Liver (tissue), 9 donors: ENCODE measurements around the gene HEG1. TPM values are rescaled to one million over a fixed set of nuclear protein-coding genes. Genes with fewer than 3 reads are reported as not detected.

Experiments
- DNase-seq: peaks from one replicate; pipeline ENCODE4 v3.0.0-alpha.2; 2017; ENCODE audit warnings: low spot score
- H3K27ac ChIP-seq, 2 donors: one replicate each; pipeline ENCODE4 v1.7.0; 2013; ENCODE audit warnings: inconsistent platforms in 2 of 2, low read length in 2 of 2, control low read depth in 1 of 2, low read depth in 1 of 2, mild to moderate bottlenecking in 1 of 2
- H3K27me3 ChIP-seq, 4 donors: one replicate each; pipeline versions ENCODE4 v1.6.1 to v1.7.0; 2013; ENCODE audit warnings: low read length in 3 of 4, inconsistent platforms in 1 of 4, mild to moderate bottlenecking in 1 of 4, moderate library complexity in 1 of 4; ENCODE audit not compliant: control insufficient read depth in 4 of 4, insufficient read depth in 4 of 4
- H3K36me3 ChIP-seq, 4 donors: one replicate each; pipeline versions ENCODE4 v1.6.1 to v1.7.0; 2013; ENCODE audit warnings: low read length in 3 of 4, mild to moderate bottlenecking in 3 of 4, low read depth in 1 of 4, moderate library complexity in 1 of 4; ENCODE audit not compliant: control insufficient read depth in 4 of 4, insufficient read depth in 3 of 4
- H3K4me1 ChIP-seq, 4 donors: one replicate each; pipeline versions ENCODE4 v1.6.1 to v1.7.0; 2013; ENCODE audit warnings: low read length in 3 of 4, mild to moderate bottlenecking in 3 of 4, moderate library complexity in 1 of 4; ENCODE audit not compliant: control insufficient read depth in 4 of 4, insufficient read depth in 4 of 4
- H3K4me3 ChIP-seq, 3 donors: one replicate each; pipeline versions ENCODE4 v1.6.1 to v1.7.0; 2013; ENCODE audit warnings: low read length in 3 of 3, control low read depth in 1 of 3, low read depth in 1 of 3, mild to moderate bottlenecking in 1 of 3
- H3K9ac ChIP-seq, 2 donors: one replicate each; pipeline ENCODE4 v1.7.0; 2013; ENCODE audit warnings: low read length in 2 of 2, mild to moderate bottlenecking in 2 of 2, moderate library complexity in 2 of 2, control low read depth in 1 of 2, low read depth in 1 of 2
- H3K9me3 ChIP-seq, 4 donors: one replicate each; pipeline versions ENCODE4 v1.6.1 to v1.7.0; 2013; ENCODE audit warnings: low read length in 3 of 4; ENCODE audit not compliant: control insufficient read depth in 4 of 4
- CTCF ChIP-seq: fragments of 150-350 bp; IDR thresholded peaks from 2 replicates; pipeline ENCODE4 v1.5.1; 2017; ENCODE audit warnings: improper control_type of control experiment, low read depth, low read length; ENCODE audit not compliant: missing input control
- EGR1 ChIP-seq, 2 donors: IDR thresholded peaks; 2 replicates each; pipeline ENCODE4 v1.6.1; 2016 to 2018; ENCODE audit warnings: antibody characterized with exemption in 2 of 2, low read depth in 2 of 2
- FOXA1 ChIP-seq: IDR thresholded peaks from 2 replicates; pipeline ENCODE4 v1.6.1; 2016; ENCODE audit warnings: antibody characterized with exemption
- FOXA2 ChIP-seq: IDR thresholded peaks from 2 replicates; pipeline ENCODE4 v1.6.1; 2016; ENCODE audit warnings: antibody characterized with exemption
- GABPA ChIP-seq, 2 donors: IDR thresholded peaks in 1 of 2; conservative IDR thresholded peaks in 1 of 2; 2 replicates each; pipeline ENCODE4 v1.6.1; 2016; ENCODE audit warnings: antibody characterized with exemption in 2 of 2, mild to moderate bottlenecking in 1 of 2, moderate library complexity in 1 of 2
- HNF4A ChIP-seq, 2 donors: conservative IDR thresholded peaks; 2 replicates each; pipeline ENCODE4 v1.6.1; 2016; ENCODE audit warnings: antibody characterized with exemption in 2 of 2, mild to moderate bottlenecking in 2 of 2
- HNF4G ChIP-seq: IDR thresholded peaks from 2 replicates; pipeline ENCODE4 v1.6.1; 2016; ENCODE audit warnings: antibody characterized with exemption
- JUND ChIP-seq, 2 donors: IDR thresholded peaks; 2 replicates each; pipeline ENCODE4 v1.6.1; 2016; ENCODE audit warnings: antibody characterized with exemption in 2 of 2
- MAX ChIP-seq: IDR thresholded peaks from 2 replicates; pipeline ENCODE4 v1.6.1; 2016; ENCODE audit warnings: antibody characterized with exemption
- NR2F2 ChIP-seq: IDR thresholded peaks from 2 replicates; pipeline ENCODE4 v1.6.1; 2016; ENCODE audit warnings: antibody characterized with exemption
- RAD21 ChIP-seq, 2 donors: IDR thresholded peaks; 2 replicates each; pipeline ENCODE4 v1.6.1; 2016; ENCODE audit warnings: antibody characterized with exemption in 2 of 2, mild to moderate bottlenecking in 2 of 2
- RXRA ChIP-seq, 2 donors: IDR thresholded peaks; 2 replicates each; pipeline ENCODE4 v1.6.1; 2017 to 2018; ENCODE audit warnings: antibody characterized with exemption in 2 of 2, mild to moderate bottlenecking in 1 of 2
- SP1 ChIP-seq: IDR thresholded peaks from 2 replicates; pipeline ENCODE4 v1.6.1; 2018; ENCODE audit warnings: antibody characterized with exemption, mild to moderate bottlenecking
- TAF1 ChIP-seq: conservative IDR thresholded peaks from 2 replicates; pipeline ENCODE4 v1.6.1; 2016; ENCODE audit warnings: antibody characterized with exemption, mild to moderate bottlenecking
- YY1 ChIP-seq: IDR thresholded peaks from 2 replicates; pipeline ENCODE4 v1.6.1; 2016; ENCODE audit warnings: antibody characterized with exemption, mild to moderate bottlenecking
- ZBTB33 ChIP-seq: IDR thresholded peaks from 2 replicates; pipeline ENCODE4 v1.6.1; 2016; ENCODE audit warnings: antibody characterized with exemption
- WGBS: extraction: QIAGEN DNeasy Blood & Tissue Kit; methylation state at CpG from one replicate; pipeline ENCODE4 v1.1.7; 2013; 5-methylcytosine and 5-hydroxymethylcytosine counted together
- polyA plus RNA-seq, 2 donors: library from polyadenylated mRNA; stranded (reverse) in 1 of 2; unstranded in 1 of 2; fragments of 200-250 nt in 1 of 2; fragments of >200 nt in 1 of 2; fragmentation: Nextera tagmentation in 1 of 2; extraction: Ambion mirVana in 1 of 2; gene quantifications; one replicate each; pipeline versions ENCODE4 v1.2.1 to v1.2.3, GENCODE V29; 2013 to 2015
- total RNA-seq, 2 donors: library from RNA; depleted of rRNA; stranded (reverse); fragments of >200 nt; gene quantifications; one replicate each; pipeline ENCODE4 v1.2.3, GENCODE V29; 2014
- TF ChIP-seq, protein P1 (sequence below): IDR thresholded peaks from 2 replicates; pipeline ENCODE4 v1.6.1; 2016; ENCODE audit warnings: antibody characterized with exemption, mild to moderate bottlenecking
- TF ChIP-seq, protein P2 (sequence below): IDR thresholded peaks from 2 replicates; pipeline ENCODE4 v1.6.1; 2016; ENCODE audit warnings: antibody characterized with exemption
- donor health status: healthy.
- donor health status: healthy.
- donor health status: healthy.
- donor health status: healthy.
- donor health status: healthy.

The HEG1 gene
- total and polyA plus RNA-seq, 4 donors = 1.4 to 16.0 (median 5.3) TPM

DNA sequence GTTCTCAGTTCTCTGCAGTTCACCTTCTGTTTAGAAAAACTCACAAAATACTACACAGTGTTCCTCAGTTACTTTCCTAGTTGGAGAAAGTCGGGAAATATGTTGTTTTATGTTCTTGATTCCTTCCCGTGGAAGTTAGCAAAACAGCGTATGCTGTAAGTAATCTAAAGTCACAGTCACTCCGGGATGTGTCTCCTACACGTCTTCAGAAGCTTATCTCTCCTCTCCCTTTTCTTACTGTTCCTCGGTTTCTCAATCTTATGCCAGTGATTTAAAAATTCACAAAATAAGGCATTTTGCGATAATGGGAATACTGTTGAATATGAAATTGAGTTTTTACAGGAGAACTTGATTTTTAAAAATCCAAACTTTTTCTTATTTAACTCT is 1.7 kb downstream of the HEG1 start:
- Histone ChIP-seq H3K9ac (peak overlapping the region; percentile 11 to 84), H3K27me3 (no peaks in the 10 kb centered on the region), H3K27ac (peak overlapping the region; percentile 78 to 84), H3K4me1 (peaks cover 4 to 29% (median 21%) of the 10 kb centered on the region in 4 donors), H3K36me3 (no peaks in the 10 kb centered on the region), H3K9me3 (no peaks in the 10 kb centered on the region), H3K4me3 (peak overlapping the region in 1 of 3 donors; percentile 80)
- 60% methylated on average over 7 of the region's 7 CpGs for WGBS
- DNase-seq = no peak
- no peak for TF ChIP-seq TAF1
- TF ChIP-seq HNF4G = no peak
- no peak for TF ChIP-seq MAX
- TF ChIP-seq FOXA1 = no peak
- no peak for TF ChIP-seq NR2F2
- no peak for TF ChIP-seq RXRA (IDR thresholded peaks at IDR 0.05)
- TF ChIP-seq, protein P1, sequence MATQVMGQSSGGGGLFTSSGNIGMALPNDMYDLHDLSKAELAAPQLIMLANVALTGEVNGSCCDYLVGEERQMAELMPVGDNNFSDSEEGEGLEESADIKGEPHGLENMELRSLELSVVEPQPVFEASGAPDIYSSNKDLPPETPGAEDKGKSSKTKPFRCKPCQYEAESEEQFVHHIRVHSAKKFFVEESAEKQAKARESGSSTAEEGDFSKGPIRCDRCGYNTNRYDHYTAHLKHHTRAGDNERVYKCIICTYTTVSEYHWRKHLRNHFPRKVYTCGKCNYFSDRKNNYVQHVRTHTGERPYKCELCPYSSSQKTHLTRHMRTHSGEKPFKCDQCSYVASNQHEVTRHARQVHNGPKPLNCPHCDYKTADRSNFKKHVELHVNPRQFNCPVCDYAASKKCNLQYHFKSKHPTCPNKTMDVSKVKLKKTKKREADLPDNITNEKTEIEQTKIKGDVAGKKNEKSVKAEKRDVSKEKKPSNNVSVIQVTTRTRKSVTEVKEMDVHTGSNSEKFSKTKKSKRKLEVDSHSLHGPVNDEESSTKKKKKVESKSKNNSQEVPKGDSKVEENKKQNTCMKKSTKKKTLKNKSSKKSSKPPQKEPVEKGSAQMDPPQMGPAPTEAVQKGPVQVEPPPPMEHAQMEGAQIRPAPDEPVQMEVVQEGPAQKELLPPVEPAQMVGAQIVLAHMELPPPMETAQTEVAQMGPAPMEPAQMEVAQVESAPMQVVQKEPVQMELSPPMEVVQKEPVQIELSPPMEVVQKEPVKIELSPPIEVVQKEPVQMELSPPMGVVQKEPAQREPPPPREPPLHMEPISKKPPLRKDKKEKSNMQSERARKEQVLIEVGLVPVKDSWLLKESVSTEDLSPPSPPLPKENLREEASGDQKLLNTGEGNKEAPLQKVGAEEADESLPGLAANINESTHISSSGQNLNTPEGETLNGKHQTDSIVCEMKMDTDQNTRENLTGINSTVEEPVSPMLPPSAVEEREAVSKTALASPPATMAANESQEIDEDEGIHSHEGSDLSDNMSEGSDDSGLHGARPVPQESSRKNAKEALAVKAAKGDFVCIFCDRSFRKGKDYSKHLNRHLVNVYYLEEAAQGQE = no peak
- TF ChIP-seq SP1 = no peak
- TF ChIP-seq FOXA2 = no peak
- TF ChIP-seq JUND (IDR thresholded peaks at IDR 0.05) = no peak
- TF ChIP-seq YY1 = no peak
- TF ChIP-seq, protein P2, sequence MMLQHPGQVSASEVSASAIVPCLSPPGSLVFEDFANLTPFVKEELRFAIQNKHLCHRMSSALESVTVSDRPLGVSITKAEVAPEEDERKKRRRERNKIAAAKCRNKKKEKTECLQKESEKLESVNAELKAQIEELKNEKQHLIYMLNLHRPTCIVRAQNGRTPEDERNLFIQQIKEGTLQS = no peak
- TF ChIP-seq ZBTB33 = no peak

DNA sequence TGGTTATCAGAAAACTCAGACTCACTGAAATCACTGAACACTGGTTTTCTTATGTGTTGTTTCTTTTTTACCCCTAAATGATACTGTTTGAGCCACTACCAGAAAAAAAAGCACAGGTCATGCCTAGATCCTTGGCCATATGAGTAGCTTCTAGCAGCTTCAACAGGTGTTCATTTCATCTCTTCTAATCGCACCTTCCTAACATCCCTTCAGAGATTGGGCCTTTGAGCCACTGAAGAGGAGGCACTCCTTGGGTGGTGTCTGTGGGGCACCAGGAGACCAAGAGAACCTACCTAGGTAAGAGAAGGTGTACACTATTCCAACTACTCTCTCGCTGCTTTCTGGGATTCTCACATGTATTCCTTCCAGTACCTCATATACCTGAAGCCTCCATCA is 2.5 kb downstream of the HEG1 start:
- Histone ChIP-seq H3K27ac (peak overlapping the region; percentile 6 to 84), H3K36me3 (no peaks in the 10 kb centered on the region), H3K4me3 (no peak overlapping the region), H3K9ac (no peak overlapping the region), H3K27me3 (no peaks in the 10 kb centered on the region), H3K4me1 (peaks cover 4 to 29% (median 21%) of the 10 kb centered on the region in 4 donors), H3K9me3 (no peaks in the 10 kb centered on the region)
- WGBS = 97% methylated on average over 2 of the region's 2 CpGs
- no peak for DNase-seq
- TF ChIP-seq EGR1 (IDR thresholded peaks at IDR 0.05; ENCODE audit: low read depth in 2 of 2) (no peak), RAD21 (IDR thresholded peaks at IDR 0.05) (no peak), TAF1 (no peak), JUND (IDR thresholded peaks at IDR 0.05) (no peak), HNF4G (no peak), SP1 (no peak), GABPA (IDR thresholded peaks at IDR 0.05 in 1 of 2, conservative IDR thresholded peaks at IDR 0.05 in 1 of 2) (no peak), YY1 (no peak), FOXA1 (no peak), FOXA2 (no peak), HNF4A (conservative IDR thresholded peaks at IDR 0.05) (no peak), NR2F2 (no peak), CTCF (no peak), ZBTB33 (no peak), RXRA (IDR thresholded peaks at IDR 0.05) (no peak)
- TF ChIP-seq, protein P2 = no peak
- TF ChIP-seq, protein P1 = no peak
